ENCODE results near the gene MORC2.

The MORC2 gene

DNA sequence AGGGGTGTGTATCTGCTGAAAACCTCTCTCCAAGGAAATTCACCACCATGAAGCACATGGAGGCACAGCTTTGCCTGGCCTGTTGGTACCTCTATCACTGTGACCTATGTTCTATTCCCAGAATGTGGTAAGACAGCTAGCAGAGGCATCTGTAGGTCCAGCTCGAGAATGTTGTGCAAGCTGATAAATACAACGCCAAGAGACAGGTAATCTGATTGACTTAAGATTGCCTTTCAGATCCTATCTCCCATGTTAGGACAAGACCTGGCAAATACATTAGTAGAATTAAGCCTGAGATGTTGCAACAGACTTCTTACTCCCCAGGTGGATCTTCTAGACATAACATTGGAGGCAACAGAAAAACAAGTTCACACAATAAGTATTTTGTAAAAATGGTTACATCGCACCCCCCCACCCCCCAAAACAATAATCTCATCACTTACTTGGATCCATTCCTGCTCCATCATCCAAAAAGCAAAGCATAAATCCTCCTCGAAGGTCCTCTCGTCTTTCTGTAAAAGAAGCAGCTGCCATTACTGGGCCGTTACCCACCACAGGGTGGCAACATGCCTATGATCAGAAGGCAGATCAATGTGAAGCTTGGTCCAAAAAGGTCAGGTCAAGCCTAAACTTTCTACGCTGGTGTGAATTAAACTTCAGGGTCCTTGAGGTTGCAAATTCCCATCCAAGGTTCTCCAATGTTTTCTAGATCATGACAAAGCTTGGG, 18.5 kb downstream of the MORC2 start:
- Histone ChIP-seq H3K9me3 (no peaks in the 10 kb centered on the region), H3K36me3 (peaks cover 34% of the 10 kb centered on the region), H3K27ac (no peak overlapping the region), H3K27me3 (no peaks in the 10 kb centered on the region), H3K4me3 (ENCODE audit: low read depth in 1 of 2, low read length in 1 of 2) (no peak overlapping the region), H3K4me1 (ENCODE audit: control insufficient read depth in 1 of 2, insufficient read depth in 1 of 2, low read depth in 1 of 2, low read length in 1 of 2) (no peaks in the 10 kb centered on the region)
- TF ChIP-seq, protein P1, sequence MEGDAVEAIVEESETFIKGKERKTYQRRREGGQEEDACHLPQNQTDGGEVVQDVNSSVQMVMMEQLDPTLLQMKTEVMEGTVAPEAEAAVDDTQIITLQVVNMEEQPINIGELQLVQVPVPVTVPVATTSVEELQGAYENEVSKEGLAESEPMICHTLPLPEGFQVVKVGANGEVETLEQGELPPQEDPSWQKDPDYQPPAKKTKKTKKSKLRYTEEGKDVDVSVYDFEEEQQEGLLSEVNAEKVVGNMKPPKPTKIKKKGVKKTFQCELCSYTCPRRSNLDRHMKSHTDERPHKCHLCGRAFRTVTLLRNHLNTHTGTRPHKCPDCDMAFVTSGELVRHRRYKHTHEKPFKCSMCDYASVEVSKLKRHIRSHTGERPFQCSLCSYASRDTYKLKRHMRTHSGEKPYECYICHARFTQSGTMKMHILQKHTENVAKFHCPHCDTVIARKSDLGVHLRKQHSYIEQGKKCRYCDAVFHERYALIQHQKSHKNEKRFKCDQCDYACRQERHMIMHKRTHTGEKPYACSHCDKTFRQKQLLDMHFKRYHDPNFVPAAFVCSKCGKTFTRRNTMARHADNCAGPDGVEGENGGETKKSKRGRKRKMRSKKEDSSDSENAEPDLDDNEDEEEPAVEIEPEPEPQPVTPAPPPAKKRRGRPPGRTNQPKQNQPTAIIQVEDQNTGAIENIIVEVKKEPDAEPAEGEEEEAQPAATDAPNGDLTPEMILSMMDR (IDR thresholded peaks at IDR 0.05), result no peak

DNA sequence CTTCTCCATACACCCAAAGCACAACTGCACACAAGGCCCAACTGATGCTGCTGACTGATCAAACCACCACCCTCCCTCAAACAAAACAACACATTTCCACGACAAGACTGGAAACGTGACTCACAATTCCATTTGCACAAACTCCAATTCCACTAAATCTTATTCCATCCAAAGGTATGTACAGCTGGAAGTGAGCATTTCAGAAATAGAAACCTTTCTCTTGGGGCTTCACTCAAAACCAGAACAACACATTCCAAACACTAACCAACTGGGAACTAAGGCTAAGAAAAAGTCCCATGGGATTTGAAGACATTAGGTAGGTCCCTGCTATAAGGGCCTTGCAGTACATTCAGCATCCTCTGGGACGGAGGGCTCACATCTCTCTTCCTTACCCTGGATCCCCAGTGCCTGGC, 19.6 kb downstream of the MORC2 start:
- no peaks in the 10 kb centered on the region for H3K9me3 ChIP-seq
- no peak overlapping the region for H3K4me3 ChIP-seq (ENCODE audit: low read depth in 1 of 2, low read length in 1 of 2)
- H3K27me3 ChIP-seq, result no peaks in the 10 kb centered on the region
- TF ChIP-seq, protein P1 (IDR thresholded peaks at IDR 0.05), result no peak
- no peaks in the 10 kb centered on the region for H3K4me1 ChIP-seq (ENCODE audit: control insufficient read depth in 1 of 2, insufficient read depth in 1 of 2, low read depth in 1 of 2, low read length in 1 of 2)
- H3K36me3 ChIP-seq, result peaks cover 45% of the 10 kb centered on the region
- no peak overlapping the region for H3K27ac ChIP-seq

DNA sequence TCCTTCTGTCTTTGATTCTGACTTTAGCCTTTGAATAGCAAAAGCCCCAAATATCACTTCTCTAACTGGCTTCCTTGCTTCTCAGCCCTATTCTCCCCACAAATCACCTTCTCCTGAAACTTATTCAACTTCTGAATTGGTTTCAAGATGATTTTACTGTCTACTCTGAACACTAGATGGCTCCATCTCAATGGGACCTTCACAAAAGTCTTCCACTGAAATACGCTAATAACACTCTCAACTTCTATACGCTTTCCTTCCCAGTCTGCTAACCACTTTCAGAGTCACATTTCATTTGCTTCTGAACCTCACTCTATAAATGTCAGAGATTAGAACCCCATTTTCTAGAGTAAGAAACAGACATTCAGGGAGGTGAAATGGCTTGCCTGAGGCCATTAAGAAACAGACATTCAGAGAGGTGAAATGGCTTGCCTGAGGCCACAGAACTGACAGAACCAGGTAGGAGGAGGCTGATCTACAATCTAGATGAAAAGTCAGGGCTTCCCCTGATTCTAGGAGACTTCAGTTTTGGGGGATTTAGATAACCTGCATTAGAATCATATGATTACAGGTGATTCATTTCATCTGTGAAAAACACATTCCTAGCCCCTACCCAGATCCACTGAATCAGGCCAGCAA, 20.6 kb downstream of the MORC2 start:
- no peak overlapping the region for H3K4me3 ChIP-seq (ENCODE audit: low read depth in 1 of 2, low read length in 1 of 2)
- peaks cover 55% of the 10 kb centered on the region for H3K36me3 ChIP-seq
- H3K4me1 ChIP-seq (ENCODE audit: control insufficient read depth in 1 of 2, insufficient read depth in 1 of 2, low read depth in 1 of 2, low read length in 1 of 2), result no peaks in the 10 kb centered on the region
- H3K27ac ChIP-seq, result no peak overlapping the region
- H3K27me3 ChIP-seq, result no peaks in the 10 kb centered on the region
- no peaks in the 10 kb centered on the region for H3K9me3 ChIP-seq
- TF ChIP-seq, protein P1 (IDR thresholded peaks at IDR 0.05), result no peak

DNA sequence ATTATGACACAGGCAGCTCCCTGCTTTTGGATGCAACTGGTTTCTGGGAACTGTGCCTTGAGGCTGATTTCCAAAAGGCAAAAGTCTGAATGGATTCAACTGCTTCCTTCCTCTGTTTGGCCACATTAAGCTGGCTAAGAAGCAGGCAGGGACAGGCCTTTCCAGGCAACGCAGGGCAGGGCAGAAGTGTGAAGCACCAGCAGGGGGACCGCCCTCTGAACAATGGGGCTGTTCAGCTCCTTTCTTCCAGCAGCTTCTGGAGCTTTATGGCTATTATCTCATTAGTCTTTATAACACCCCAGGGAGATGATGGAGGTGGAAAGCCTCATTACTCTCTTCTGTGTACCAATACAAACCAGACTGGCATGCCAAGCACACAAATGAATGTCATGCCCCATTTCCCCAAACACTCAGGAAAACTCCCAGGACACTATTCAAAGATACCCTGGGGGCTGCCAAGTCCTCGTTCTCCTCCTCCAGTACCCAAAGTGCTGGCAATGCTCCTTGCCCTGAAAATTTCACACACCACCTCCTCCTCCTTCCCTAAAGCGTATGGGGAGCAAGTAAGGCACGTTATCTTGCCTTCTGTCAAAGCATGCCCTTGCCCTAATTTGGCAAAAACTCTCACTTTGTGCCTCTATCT, 21.3 kb downstream of the MORC2 start:
- Histone ChIP-seq H3K4me3 (ENCODE audit: low read depth in 1 of 2, low read length in 1 of 2) (no peak overlapping the region), H3K27ac (no peak overlapping the region), H3K9me3 (no peaks in the 10 kb centered on the region), H3K4me1 (ENCODE audit: control insufficient read depth in 1 of 2, insufficient read depth in 1 of 2, low read depth in 1 of 2, low read length in 1 of 2) (no peaks in the 10 kb centered on the region), H3K27me3 (no peaks in the 10 kb centered on the region), H3K36me3 (peaks cover 61% of the 10 kb centered on the region)
- TF ChIP-seq, protein P1 (IDR thresholded peaks at IDR 0.05), result no peak

DNA sequence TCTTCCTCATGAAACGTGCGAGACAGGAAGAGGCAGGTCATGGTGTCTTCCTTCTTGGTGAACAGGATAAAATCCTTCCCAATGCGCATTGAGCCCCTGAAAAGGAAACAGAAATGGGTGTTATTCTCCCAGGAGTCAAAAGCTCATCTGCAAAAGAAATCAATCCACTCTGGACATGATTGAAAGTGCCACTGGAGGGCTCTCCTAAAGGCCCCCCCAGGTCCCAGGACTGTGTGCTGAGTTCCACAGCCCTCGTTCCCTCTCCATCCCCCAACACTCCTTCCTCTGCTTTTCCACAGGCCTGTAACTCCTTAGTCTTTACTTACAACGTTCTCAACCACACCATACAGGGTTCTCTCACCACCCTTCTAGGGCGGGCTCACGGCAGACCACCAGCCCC, 22.2 kb downstream of the MORC2 start:
- H3K36me3 ChIP-seq, result peaks cover 69% of the 10 kb centered on the region
- no peaks in the 10 kb centered on the region for H3K9me3 ChIP-seq
- no peak overlapping the region for H3K27ac ChIP-seq
- no peaks in the 10 kb centered on the region for H3K4me1 ChIP-seq (ENCODE audit: control insufficient read depth in 1 of 2, insufficient read depth in 1 of 2, low read depth in 1 of 2, low read length in 1 of 2)
- H3K4me3 ChIP-seq (ENCODE audit: low read depth in 1 of 2, low read length in 1 of 2), result no peak overlapping the region
- TF ChIP-seq, protein P1 (IDR thresholded peaks at IDR 0.05), result no peak
- no peaks in the 10 kb centered on the region for H3K27me3 ChIP-seq

All from neutrophil (primary cell).